C4-2B (cell line): Measurements from ENCODE around the gene LRWD1.

Experiments used
- CTCF ChIP-seq: fragments of 450-650 bp; conservative IDR thresholded peaks from 2 replicates; pipeline ENCODE4 v1.5.1; 2017; ENCODE audit warnings: mild to moderate bottlenecking
- ZFX ChIP-seq: fragments of 450-650 bp; IDR thresholded peaks from 2 replicates; pipeline ENCODE4 v1.6.1; 2017

- TF ChIP-seq CTCF (no peak), ZFX (no peak)
These were observed 19.1 kb upstream of the LRWD1 start for GRCh38 chr7:102445674-102446071.
